Measurements from ENCODE around the gene TMEM200A.

GRCh38 chr6:130390890-130391289 is 25.1 kb downstream of the TMEM200A start:
- no peak for TF ChIP-seq CTCF (IDR thresholded peaks at IDR 0.05)
- no peak for TF ChIP-seq EZH2 (IDR thresholded peaks at IDR 0.05; ENCODE audit: borderline replicate concordance, insufficient read depth, low read depth, low read length, poor library complexity, severe bottlenecking)
